A549 (cell line): ENCODE measurements around the gene SORD. TPM values are rescaled to one million over a fixed set of nuclear protein-coding genes. Genes with fewer than 3 reads are reported as not detected.

Experiments
- ATAC-seq, 2 experiments: fragments of 200-7000 bp in 1 of 2; fragments of >200 bp in 1 of 2; cut with Nextera tagmentation in 1 of 2; cut with Tn5 transposase in 1 of 2; 3 replicates each; pipeline versions ENCODE4 v1.8.0 to v1.9.1; 2018 to 2020; ENCODE audit warnings: mild to moderate bottlenecking in 1 of 2, moderate library complexity in 1 of 2
- CTCF ChIA-PET: fragments of 300-600 bp; sonication (Branson Sonifier 250); formaldehyde crosslinking; extraction: SDS; loops from one replicate; lab custom pipeline; 2021; ENCODE audit warnings: antibody characterized with exemption, inconsistent platforms; lab: Yijun Ruan, JAX
- POLR2A ChIA-PET: fragments of 350-600 bp; formaldehyde crosslinking; extraction: SDS; loops from one replicate; lab custom pipeline; 2021; ENCODE audit warnings: antibody characterized with exemption, inconsistent platforms; lab: Yijun Ruan, JAX
- DNase-seq, 2 experiments: peaks; one replicate each; pipeline versions ENCODE4 v3.0.0 to v3.0.0-alpha.2; 2011 to 2016; ENCODE audit warnings: low read depth in 1 of 2, low spot score in 1 of 2
- FAIRE-seq: peaks from 2 replicates; lab custom pipeline; 2011; peaks lifted over from hg19 to GRCh38; lab: Jason Lieb, UNC
- H3K27ac ChIP-seq, 2 experiments: fragments of >200 bp; sonication (Bioruptor Twin); formaldehyde crosslinking; 3 replicates each; pipeline ENCODE4 v1.5.1; 2016 to 2017
- H3K4me1 ChIP-seq: fragments of >200 bp; sonication (Bioruptor Twin); formaldehyde crosslinking; 3 replicates; pipeline ENCODE4 v1.6.1; 2016
- H3K4me2 ChIP-seq: fragments of >200 bp; sonication (Bioruptor Twin); formaldehyde crosslinking; 3 replicates; pipeline ENCODE4 v1.6.1; 2016
- H3K4me3 ChIP-seq: fragments of >200 bp; sonication (Bioruptor Twin); formaldehyde crosslinking; 3 replicates; pipeline ENCODE4 v1.5.1; 2016
- H3K9me3 ChIP-seq: fragments of >200 bp; sonication (Bioruptor Twin); formaldehyde crosslinking; 3 replicates; pipeline ENCODE4 v1.6.1; 2016
- CBX2 ChIP-seq: fragments of 200-600 bp; sonication (generic); IDR thresholded peaks from 2 replicates; pipeline ENCODE4 v1.6.1; 2016; ENCODE audit warnings: low read depth, mild to moderate bottlenecking, borderline replicate concordance
- CBX8 ChIP-seq: fragments of 200-600 bp; sonication (generic); IDR thresholded peaks from 2 replicates; pipeline ENCODE4 v1.6.1; 2016
- CHD2 ChIP-seq: fragments of 150-350 bp; IDR thresholded peaks from 2 replicates; pipeline ENCODE4 v1.6.1; 2014; ENCODE audit warnings: low read length; ENCODE audit not compliant: partially characterized antibody
- CHD4 ChIP-seq: fragments of 200-600 bp; sonication (generic); IDR thresholded peaks from 2 replicates; pipeline ENCODE4 v1.6.1; 2016; ENCODE audit warnings: antibody characterized with exemption, mild to moderate bottlenecking, borderline replicate concordance
- EP300 ChIP-seq, 2 experiments: fragments of >200 bp; sonication (Bioruptor Twin); formaldehyde crosslinking; IDR thresholded peaks; 2 replicates in 1 of 2; 3 replicates in 1 of 2; pipeline ENCODE4 v1.6.1; 2016 to 2017
- ESRRA ChIP-seq: fragments of 150-350 bp; IDR thresholded peaks from 2 replicates; pipeline ENCODE4 v1.6.1; 2014; ENCODE audit warnings: mild to moderate bottlenecking, low read length, borderline replicate concordance
- HOXA7 ChIP-seq: fragments of 250-450 bp; sonication (Bioruptor Pico); IDR thresholded peaks from 2 replicates; pipeline ENCODE4 v1.5.0; 2020; ENCODE audit warnings: mild to moderate bottlenecking, moderate library complexity
- HOXB13 ChIP-seq: fragments of 250-450 bp; sonication (Bioruptor Pico); IDR thresholded peaks from 2 replicates; pipeline ENCODE4 v1.5.0; 2020; ENCODE audit warnings: low read depth, mild to moderate bottlenecking, moderate library complexity
- JUNB ChIP-seq: fragments of >200 bp; sonication (Bioruptor Twin); formaldehyde crosslinking; IDR thresholded peaks from 2 replicates; pipeline ENCODE4 v1.6.1; 2016
- KDM5A ChIP-seq: fragments of 200-600 bp; sonication (generic); IDR thresholded peaks from 2 replicates; pipeline ENCODE4 v1.6.1; 2016; ENCODE audit warnings: antibody characterized with exemption, mild to moderate bottlenecking
- MAFK ChIP-seq: fragments of 450-650 bp; IDR thresholded peaks from 2 replicates; pipeline ENCODE4 v1.6.1; 2014; ENCODE audit not compliant: partially characterized antibody
- MAZ ChIP-seq: fragments of 150-350 bp; IDR thresholded peaks from 2 replicates; pipeline ENCODE4 v1.6.1; 2014; ENCODE audit warnings: antibody characterized with exemption, low read depth, low read length, borderline replicate concordance
- NR3C1 ChIP-seq: fragments of >200 bp; sonication (Bioruptor Twin); formaldehyde crosslinking; IDR thresholded peaks from 3 replicates; pipeline ENCODE4 v1.6.1; 2017
- PHF8 ChIP-seq: fragments of 200-600 bp; sonication (generic); IDR thresholded peaks from 2 replicates; pipeline ENCODE4 v1.6.1; 2016; ENCODE audit warnings: low read depth, mild to moderate bottlenecking, antibody characterized with exemption, moderate library complexity, borderline replicate concordance
- RCOR1 ChIP-seq: fragments of 150-350 bp; IDR thresholded peaks from 2 replicates; pipeline ENCODE4 v1.6.1; 2014; ENCODE audit warnings: antibody characterized with exemption, low read length, low read depth
- ZNF302 ChIP-seq: fragments of 250-450 bp; sonication (Bioruptor Pico); IDR thresholded peaks from 2 replicates; pipeline ENCODE4 v1.9.0; 2021; ENCODE audit warnings: inconsistent platforms, mild to moderate bottlenecking, moderate library complexity
- WGBS: methylation state at CpG from one replicate; pipeline ENCODE4 v1.1.6; 2017; ENCODE audit errors: missing lambda C conversion rate; 5-methylcytosine and 5-hydroxymethylcytosine counted together
- polyA plus RNA-seq, 4 experiments: library from polyadenylated mRNA; depleted of rRNA in 3 of 4; stranded (reverse); fragments of >200 nt; fragmentation: RNase III in 1 of 4; extraction: RNeasy Plus Mini Kit Qiagen cat#74134 plus additional on column Dnase treatment in 1 of 4; gene quantifications; 2 replicates in 3 of 4; 3 replicates in 1 of 4; pipeline ENCODE4 v1.2.3, GENCODE V29; 2011 to 2017
- TF ChIP-seq, protein P1 (sequence below): IDR thresholded peaks from 2 replicates; pipeline ENCODE4 v1.6.1; 2012
- TF ChIP-seq, protein P2 (sequence below): fragments of 200-600 bp; sonication (generic); IDR thresholded peaks from 2 replicates; pipeline ENCODE4 v1.6.1; 2016; ENCODE audit warnings: antibody characterized with exemption, mild to moderate bottlenecking, moderate library complexity
- TF ChIP-seq, protein P3 (sequence below): fragments of 250-450 bp; sonication (Bioruptor Pico); IDR thresholded peaks from 2 replicates; pipeline ENCODE4 v1.5.0; 2021; ENCODE audit warnings: mild to moderate bottlenecking, moderate library complexity, borderline replicate concordance

Gene SORD
- polyA plus RNA-seq, 2 of the 4 experiments (the other 2 are of a cell fraction), result 37.6 to 49.8 TPM

DNA sequence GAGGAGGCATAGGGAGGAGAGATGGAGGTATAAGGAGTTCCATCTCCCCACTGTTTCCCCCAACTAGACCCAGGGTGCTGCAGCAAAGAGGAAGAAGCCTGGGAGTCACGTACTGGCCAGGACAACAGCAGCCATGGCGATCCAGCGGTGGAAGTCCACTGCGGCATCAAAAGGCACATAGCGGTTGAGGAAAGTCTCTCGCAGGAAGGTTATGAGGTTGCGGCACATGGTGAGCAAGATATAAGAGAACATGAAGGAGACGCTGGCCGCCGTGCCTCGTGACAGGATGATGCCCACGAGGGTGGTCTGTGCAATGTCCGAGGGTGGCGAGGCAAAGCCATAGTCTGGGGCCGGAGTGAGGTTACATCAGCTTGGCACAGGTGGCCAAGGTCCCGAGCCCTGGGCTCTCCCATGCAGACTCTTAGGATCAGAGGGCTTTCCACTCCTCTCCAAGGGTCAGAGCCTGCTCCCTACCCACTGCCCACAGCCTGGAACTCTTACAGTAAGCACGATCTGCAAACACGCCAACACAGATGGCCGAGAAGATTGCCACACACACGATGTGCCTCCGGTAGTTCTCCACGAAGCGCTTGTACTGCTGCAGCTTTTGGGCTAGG, 76.7 kb downstream of the SORD start (continued):
- no peak for TF ChIP-seq CBX8

DNA sequence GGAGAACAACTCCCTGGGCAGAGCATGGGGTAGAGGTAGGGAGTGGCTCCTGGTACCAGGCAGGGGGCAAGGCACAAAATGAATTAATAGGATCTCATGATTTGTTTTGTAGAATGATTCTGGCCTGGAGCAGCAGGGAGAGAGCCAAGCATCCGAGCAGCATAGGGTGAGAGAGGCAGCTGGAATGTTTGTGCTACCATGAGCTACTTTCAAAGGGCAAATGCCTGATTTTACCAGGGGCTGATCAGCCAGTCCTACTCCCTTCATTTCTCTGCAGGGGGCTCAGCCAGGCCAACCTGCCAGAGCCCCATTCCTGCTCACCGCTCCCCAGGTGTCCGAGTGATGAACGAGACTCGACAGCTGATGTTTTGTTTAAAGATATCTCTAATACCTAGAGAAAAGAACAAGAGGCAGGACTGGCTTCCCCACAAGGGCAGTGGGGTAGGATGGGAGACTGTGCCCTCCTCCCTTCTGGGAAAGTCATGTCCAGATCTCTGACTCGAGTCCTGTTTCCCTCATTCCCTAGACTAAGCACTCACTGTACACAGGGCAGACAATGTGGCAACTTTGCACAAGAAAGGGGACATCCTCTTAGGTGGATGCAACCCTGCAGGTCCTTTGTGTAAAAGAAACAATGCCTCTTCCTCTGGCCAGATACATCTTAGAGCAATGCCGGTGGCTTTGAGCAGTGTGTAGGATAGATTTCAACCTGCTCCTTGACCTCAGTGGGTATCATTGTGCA, 78.1 kb downstream of the SORD start:
- FAIRE-seq, result no peak
- Histone ChIP-seq H3K9me3 (no peaks in the 10 kb centered on the region), H3K27ac (no peak overlapping the region), H3K4me3 (no peak overlapping the region), H3K4me2 (no peak overlapping the region), H3K4me1 (no peaks in the 10 kb centered on the region)
- TF ChIP-seq KDM5A (no peak), ZNF302 (CRISPR knock-in tag) (no peak), CHD2 (no peak), MAFK (no peak), CHD4 (no peak), HOXB13 (CRISPR knock-in tag) (no peak), NR3C1 (no peak), HOXA7 (CRISPR knock-in tag) (no peak), RCOR1 (no peak), MAZ (no peak), EP300 (IDR thresholded peaks at IDR 0.05) (no peak), PHF8 (no peak), ESRRA (no peak), CBX2 (no peak), JUNB (no peak)
- TF ChIP-seq, protein P1, sequence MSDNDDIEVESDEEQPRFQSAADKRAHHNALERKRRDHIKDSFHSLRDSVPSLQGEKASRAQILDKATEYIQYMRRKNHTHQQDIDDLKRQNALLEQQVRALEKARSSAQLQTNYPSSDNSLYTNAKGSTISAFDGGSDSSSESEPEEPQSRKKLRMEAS, result no peak
- TF ChIP-seq, protein P2, sequence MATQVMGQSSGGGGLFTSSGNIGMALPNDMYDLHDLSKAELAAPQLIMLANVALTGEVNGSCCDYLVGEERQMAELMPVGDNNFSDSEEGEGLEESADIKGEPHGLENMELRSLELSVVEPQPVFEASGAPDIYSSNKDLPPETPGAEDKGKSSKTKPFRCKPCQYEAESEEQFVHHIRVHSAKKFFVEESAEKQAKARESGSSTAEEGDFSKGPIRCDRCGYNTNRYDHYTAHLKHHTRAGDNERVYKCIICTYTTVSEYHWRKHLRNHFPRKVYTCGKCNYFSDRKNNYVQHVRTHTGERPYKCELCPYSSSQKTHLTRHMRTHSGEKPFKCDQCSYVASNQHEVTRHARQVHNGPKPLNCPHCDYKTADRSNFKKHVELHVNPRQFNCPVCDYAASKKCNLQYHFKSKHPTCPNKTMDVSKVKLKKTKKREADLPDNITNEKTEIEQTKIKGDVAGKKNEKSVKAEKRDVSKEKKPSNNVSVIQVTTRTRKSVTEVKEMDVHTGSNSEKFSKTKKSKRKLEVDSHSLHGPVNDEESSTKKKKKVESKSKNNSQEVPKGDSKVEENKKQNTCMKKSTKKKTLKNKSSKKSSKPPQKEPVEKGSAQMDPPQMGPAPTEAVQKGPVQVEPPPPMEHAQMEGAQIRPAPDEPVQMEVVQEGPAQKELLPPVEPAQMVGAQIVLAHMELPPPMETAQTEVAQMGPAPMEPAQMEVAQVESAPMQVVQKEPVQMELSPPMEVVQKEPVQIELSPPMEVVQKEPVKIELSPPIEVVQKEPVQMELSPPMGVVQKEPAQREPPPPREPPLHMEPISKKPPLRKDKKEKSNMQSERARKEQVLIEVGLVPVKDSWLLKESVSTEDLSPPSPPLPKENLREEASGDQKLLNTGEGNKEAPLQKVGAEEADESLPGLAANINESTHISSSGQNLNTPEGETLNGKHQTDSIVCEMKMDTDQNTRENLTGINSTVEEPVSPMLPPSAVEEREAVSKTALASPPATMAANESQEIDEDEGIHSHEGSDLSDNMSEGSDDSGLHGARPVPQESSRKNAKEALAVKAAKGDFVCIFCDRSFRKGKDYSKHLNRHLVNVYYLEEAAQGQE, result no peak
- TF ChIP-seq, protein P3, sequence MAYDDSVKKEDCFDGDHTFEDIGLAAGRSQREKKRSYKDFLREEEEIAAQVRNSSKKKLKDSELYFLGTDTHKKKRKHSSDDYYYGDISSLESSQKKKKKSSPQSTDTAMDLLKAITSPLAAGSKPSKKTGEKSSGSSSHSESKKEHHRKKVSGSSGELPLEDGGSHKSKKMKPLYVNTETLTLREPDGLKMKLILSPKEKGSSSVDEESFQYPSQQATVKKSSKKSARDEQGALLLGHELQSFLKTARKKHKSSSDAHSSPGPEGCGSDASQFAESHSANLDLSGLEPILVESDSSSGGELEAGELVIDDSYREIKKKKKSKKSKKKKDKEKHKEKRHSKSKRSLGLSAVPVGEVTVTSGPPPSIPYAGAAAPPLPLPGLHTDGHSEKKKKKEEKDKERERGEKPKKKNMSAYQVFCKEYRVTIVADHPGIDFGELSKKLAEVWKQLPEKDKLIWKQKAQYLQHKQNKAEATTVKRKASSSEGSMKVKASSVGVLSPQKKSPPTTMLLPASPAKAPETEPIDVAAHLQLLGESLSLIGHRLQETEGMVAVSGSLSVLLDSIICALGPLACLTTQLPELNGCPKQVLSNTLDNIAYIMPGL (CRISPR knock-in tag), result no peak
- 43% methylated on average over 4 of the region's 7 CpGs for WGBS
- CTCF ChIA-PET, result interaction anchor here (0.6 to 1.2 kb wide), 2 partner anchors 14 to 223 kb away, joined by 3 to 4 read pairs; partner anchors contain the start of genes DUOX2 and DUOXA2
- POLR2A ChIA-PET, result no interaction called here
- no peak for DNase-seq
- no peak for ATAC-seq
